ENCODE results near the gene IP6K3.

The IP6K3 gene

DNA sequence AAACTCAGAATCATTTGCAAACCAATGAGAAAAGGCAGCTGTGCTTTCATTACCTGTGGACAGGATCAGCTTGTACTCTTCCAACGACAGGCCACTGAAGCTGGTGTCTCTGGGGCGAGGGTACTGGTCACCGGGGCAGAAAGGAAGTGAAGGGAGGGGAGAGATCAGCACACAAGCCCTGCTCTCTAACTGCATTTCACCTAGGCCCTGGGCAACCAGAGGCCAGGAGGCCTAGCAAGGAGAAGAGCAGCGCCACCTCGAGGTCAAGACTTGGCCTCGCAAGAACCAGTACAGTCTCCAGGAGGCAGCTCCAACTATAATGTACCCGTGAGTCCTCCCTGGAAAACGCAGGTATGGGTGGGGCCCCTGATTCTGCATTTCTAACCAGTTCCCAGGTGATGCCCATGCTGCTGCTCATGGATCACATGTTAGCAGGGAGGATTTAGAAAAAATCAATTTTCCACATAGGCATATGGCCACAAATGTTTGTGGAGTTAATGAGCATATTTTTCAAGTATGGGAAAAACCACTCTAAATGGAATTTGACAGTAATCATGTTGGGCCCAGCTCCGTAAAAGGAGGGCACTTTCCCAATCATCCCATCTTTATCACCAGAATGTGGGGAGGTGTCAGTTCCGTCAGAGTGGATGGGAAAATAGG, 46.2 kb downstream of the IP6K3 start:
- peak; percentile 92 for TF ChIP-seq CTCF (IDR thresholded peaks at IDR 0.05; ENCODE audit: borderline replicate concordance, insufficient read depth, low read depth, low read length)
- no peak overlapping the region for H3K4me3 ChIP-seq (ENCODE audit: low read depth, low read length)

- H3K4me3 ChIP-seq (ENCODE audit: low read depth, low read length) = no peak overlapping the region
- no peak for TF ChIP-seq CTCF (IDR thresholded peaks at IDR 0.05; ENCODE audit: borderline replicate concordance, insufficient read depth, low read depth, low read length)
Measured at GRCh38 chr6:33699739-33700138, 47.0 kb downstream of the IP6K3 start.

DNA sequence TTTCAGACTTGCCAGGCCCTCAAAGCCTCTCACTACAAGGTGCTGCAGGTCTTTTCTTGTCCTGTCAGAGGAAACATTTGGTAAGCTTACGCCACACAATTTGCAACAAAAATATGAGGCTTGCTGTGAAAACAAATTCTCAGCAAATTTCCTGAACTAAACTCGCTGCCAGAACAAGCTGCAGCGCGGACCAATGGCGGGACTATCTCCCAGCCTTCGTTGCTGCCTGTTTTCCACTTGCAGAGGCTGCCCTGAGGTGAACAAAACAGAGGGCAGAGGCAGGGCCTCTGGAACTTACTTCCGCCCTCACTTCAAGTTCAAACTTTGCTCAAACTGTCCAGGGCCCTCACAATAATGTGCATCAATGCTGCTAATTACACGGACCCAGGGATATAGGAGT, 47.6 kb downstream of the IP6K3 start:
- no peak for TF ChIP-seq CTCF (IDR thresholded peaks at IDR 0.05; ENCODE audit: borderline replicate concordance, insufficient read depth, low read depth, low read length)
- H3K4me3 ChIP-seq (ENCODE audit: low read depth, low read length) = no peak overlapping the region

- TF ChIP-seq CTCF (IDR thresholded peaks at IDR 0.05; ENCODE audit: borderline replicate concordance, insufficient read depth, low read depth, low read length) = no peak
- no peak overlapping the region for H3K4me3 ChIP-seq (ENCODE audit: low read depth, low read length)
Measured at GRCh38 chr6:33698494-33698893, 48.2 kb downstream of the IP6K3 start.

GRCh38 chr6:33697845-33698244, 48.9 kb downstream of the IP6K3 start:
- no peak overlapping the region for H3K4me3 ChIP-seq (ENCODE audit: low read depth, low read length)
- no peak for TF ChIP-seq CTCF (IDR thresholded peaks at IDR 0.05; ENCODE audit: borderline replicate concordance, insufficient read depth, low read depth, low read length)

DNA sequence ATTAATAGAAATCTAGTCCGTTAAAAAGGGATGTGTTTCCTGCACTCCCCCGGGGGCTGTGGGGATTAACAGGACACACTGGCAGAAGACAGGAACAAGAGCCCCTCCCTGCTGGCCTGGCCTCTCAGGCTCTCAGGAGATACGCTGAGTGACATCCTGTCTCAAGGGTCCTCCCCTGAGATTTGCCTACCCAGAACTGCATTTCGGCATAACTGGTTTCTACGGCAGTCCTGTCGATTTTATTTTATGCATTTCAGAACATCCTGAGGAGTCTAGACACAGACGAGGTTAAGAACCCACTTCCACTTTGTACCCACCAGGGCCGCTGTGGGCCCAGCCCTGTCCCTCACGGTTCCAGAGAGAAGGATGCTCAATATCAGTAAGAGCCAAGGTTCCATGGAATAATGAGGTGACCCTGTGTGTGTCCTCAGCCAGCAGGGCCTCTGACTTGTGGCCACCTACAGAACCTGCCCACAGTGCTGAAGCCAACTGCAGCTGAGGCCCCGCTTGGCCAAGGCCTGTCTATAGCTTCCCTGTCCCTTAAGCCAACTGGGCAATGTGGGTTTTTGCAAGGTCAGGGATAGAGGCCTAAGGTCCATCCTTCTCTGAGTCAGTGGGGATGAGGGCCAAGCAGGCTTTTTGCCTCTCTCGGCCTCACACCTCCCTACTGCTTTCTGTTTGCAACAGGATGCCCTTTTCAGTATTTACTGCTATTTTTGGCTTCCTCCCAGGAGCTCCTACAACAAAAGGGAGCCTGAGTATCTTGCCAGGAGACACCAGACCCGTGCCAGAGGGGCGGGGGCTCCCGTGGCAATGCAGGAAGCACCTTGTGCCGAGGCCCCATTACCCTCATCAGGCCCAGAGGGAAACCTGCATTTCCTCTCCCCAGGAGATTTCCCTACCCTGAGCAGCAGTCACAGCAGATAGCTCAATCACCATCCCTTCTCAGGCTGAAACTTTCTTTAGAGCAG, 49.9 kb downstream of the IP6K3 start:
- no peak for TF ChIP-seq CTCF (IDR thresholded peaks at IDR 0.05; ENCODE audit: borderline replicate concordance, insufficient read depth, low read depth, low read length)
- no peak overlapping the region for H3K4me3 ChIP-seq (ENCODE audit: low read depth, low read length)

Data from GM12875 (cell line).